IMR-90 (cell line): ENCODE data around the gene ANKRD65. TPM values are rescaled to one million over a fixed set of nuclear protein-coding genes. Genes with fewer than 3 reads are reported as not detected.

Source experiments
- ATAC-seq: fragments of 200-7000 bp; cut with Tn5 transposase; 2 replicates; pipeline ENCODE4 v1.9.1; 2020; ENCODE audit warnings: low read depth, mild to moderate bottlenecking, moderate library complexity
- BruUV-seq: library from RNA; stranded (reverse); fragments of 400-500 nt; replicated peaks from 2 replicates; lab custom pipeline; 2021; lab: Mats Ljungman, UMichigan
- CTCF ChIA-PET: fragments of 300-600 bp; formaldehyde crosslinking; extraction: SDS; loops from one replicate; lab custom pipeline; 2021; ENCODE audit warnings: antibody characterized with exemption; lab: Yijun Ruan, JAX
- POLR2A ChIA-PET: fragments of 300-600 bp; sonication (Branson Sonifier 250); formaldehyde crosslinking; loops from one replicate; lab custom pipeline; 2022; ENCODE audit warnings: antibody characterized with exemption; ENCODE audit not compliant: unreplicated experiment; lab: Charles Lee
- DNase-seq: peaks from one replicate; pipeline ENCODE4 v3.0.0; 2013
- H2AFZ ChIP-seq: replicated peaks from 2 replicates; pipeline ENCODE3; 2013; ENCODE audit warnings: low read length, mild to moderate bottlenecking; ENCODE audit not compliant: poor library complexity
- H2AK5ac ChIP-seq: 2 replicates; pipeline ENCODE4 v1.6.1; 2013; ENCODE audit warnings: low read depth, low read length, inconsistent platforms
- H2AK9ac ChIP-seq: replicated peaks from 2 replicates; pipeline ENCODE3; 2013; ENCODE audit warnings: mild to moderate bottlenecking, low read depth, low read length, moderate library complexity; ENCODE audit not compliant: poor library complexity
- H2BK120ac ChIP-seq: 2 replicates; pipeline ENCODE4 v1.6.1; 2013; ENCODE audit warnings: low read depth, low read length, inconsistent platforms
- H2BK15ac ChIP-seq: 3 replicates; pipeline ENCODE4 v1.6.1; 2013; ENCODE audit warnings: low read depth, low read length, inconsistent platforms
- H2BK20ac ChIP-seq: 2 replicates; pipeline ENCODE4 v1.6.1; 2013; ENCODE audit warnings: low read depth, mild to moderate bottlenecking, inconsistent platforms, low read length, moderate library complexity
- H2BK5ac ChIP-seq: 2 replicates; pipeline ENCODE4 v1.6.1; 2013; ENCODE audit warnings: mild to moderate bottlenecking, low read depth, low read length, inconsistent platforms; ENCODE audit not compliant: poor library complexity, severe bottlenecking
- H3K14ac ChIP-seq: replicated peaks from 2 replicates; pipeline ENCODE4 v1.6.1; 2013; ENCODE audit warnings: low read depth, low read length, inconsistent platforms
- H3K18ac ChIP-seq: 2 replicates; pipeline ENCODE4 v1.6.1; 2013; ENCODE audit warnings: low read depth, low read length, control low read depth
- H3K23ac ChIP-seq: 2 replicates; pipeline ENCODE4 v1.6.1; 2013; ENCODE audit warnings: low read depth, low read length, inconsistent platforms
- H3K27ac ChIP-seq: 2 replicates; pipeline ENCODE4 v1.5.1; 2013; ENCODE audit warnings: mild to moderate bottlenecking, control low read depth, low read length; ENCODE audit not compliant: insufficient read depth
- H3K27me3 ChIP-seq: 2 replicates; pipeline ENCODE4 v1.6.1; 2013; ENCODE audit warnings: low read length; ENCODE audit not compliant: control insufficient read depth, insufficient read depth
- H3K36me3 ChIP-seq: 2 replicates; pipeline ENCODE4 v1.6.1; 2013; ENCODE audit warnings: low read length, mixed read lengths; ENCODE audit not compliant: control insufficient read depth, insufficient read depth
- H3K4ac ChIP-seq: 2 replicates; pipeline ENCODE4 v1.6.1; 2013; ENCODE audit warnings: low read depth, low read length, inconsistent platforms
- H3K4me1 ChIP-seq: 2 replicates; pipeline ENCODE4 v1.6.1; 2013; ENCODE audit warnings: low read length, mixed read lengths; ENCODE audit not compliant: control insufficient read depth, insufficient read depth
- H3K4me2 ChIP-seq: 2 replicates; pipeline ENCODE4 v1.6.1; 2013; ENCODE audit warnings: low read depth, mild to moderate bottlenecking, control low read depth, low read length, moderate library complexity
- H3K4me3 ChIP-seq: 2 replicates; pipeline ENCODE4 v1.5.1; 2013; ENCODE audit warnings: low read depth, mild to moderate bottlenecking, control low read depth, low read length, moderate library complexity; ENCODE audit not compliant: insufficient read depth
- H3K56ac ChIP-seq: 2 replicates; pipeline ENCODE4 v1.6.1; 2013; ENCODE audit warnings: low read length, inconsistent platforms; ENCODE audit not compliant: insufficient read depth; ENCODE audit errors: extremely low read depth
- H3K79me1 ChIP-seq, 2 experiments: 2 replicates each; pipeline ENCODE4 v1.6.1; 2013; ENCODE audit warnings: low read length in 2 of 2, inconsistent platforms in 1 of 2, low read depth in 1 of 2
- H3K9ac ChIP-seq: 2 replicates; pipeline ENCODE4 v1.6.1; 2013; ENCODE audit warnings: low read depth, low read length, control low read depth
- H3K9me1 ChIP-seq: 2 replicates; pipeline ENCODE4 v1.6.1; 2013; ENCODE audit warnings: low read length, inconsistent platforms; ENCODE audit not compliant: insufficient read depth
- H3K9me3 ChIP-seq: 2 replicates; pipeline ENCODE4 v1.6.1; 2013; ENCODE audit warnings: low read length; ENCODE audit not compliant: control insufficient read depth, insufficient read depth
- H4K20me1 ChIP-seq: 2 replicates; pipeline ENCODE4 v1.6.1; 2013; ENCODE audit warnings: low read length, inconsistent platforms; ENCODE audit not compliant: insufficient read depth
- H4K5ac ChIP-seq: 2 replicates; pipeline ENCODE4 v1.6.1; 2013; ENCODE audit warnings: mild to moderate bottlenecking, low read depth, low read length, control low read depth
- H4K8ac ChIP-seq, 2 experiments: 2 replicates each; pipeline ENCODE4 v1.6.1; 2013; ENCODE audit warnings: low read depth in 2 of 2, low read length in 2 of 2, control low read depth in 1 of 2, inconsistent platforms in 1 of 2
- H4K91ac ChIP-seq: 2 replicates; pipeline ENCODE4 v1.6.1; 2013; ENCODE audit warnings: low read depth, low read length, inconsistent platforms; ENCODE audit not compliant: insufficient read depth
- BHLHE40 ChIP-seq: fragments of 150-350 bp; IDR thresholded peaks from 2 replicates; pipeline ENCODE4 v1.6.1; 2016; ENCODE audit warnings: mild to moderate bottlenecking, low read depth, low read length
- CEBPB ChIP-seq: IDR thresholded peaks from 2 replicates; pipeline ENCODE4 v1.6.1; 2012; ENCODE audit warnings: low read depth, low read length, improper control_type of control experiment
- CHD1 ChIP-seq: IDR thresholded peaks from 2 replicates; pipeline ENCODE4 v1.6.1; 2012; ENCODE audit warnings: low read depth, low read length, improper control_type of control experiment
- CTCF ChIP-seq: conservative IDR thresholded peaks from 2 replicates; pipeline ENCODE4 v1.5.1; 2012; ENCODE audit warnings: mild to moderate bottlenecking, low read depth, low read length, improper control_type of control experiment
- MAFK ChIP-seq: IDR thresholded peaks from 2 replicates; pipeline ENCODE4 v1.6.1; 2012; ENCODE audit warnings: low read depth, low read length, improper control_type of control experiment
- MXI1 ChIP-seq: IDR thresholded peaks from 2 replicates; pipeline ENCODE4 v1.6.1; 2012; ENCODE audit warnings: low read depth, mild to moderate bottlenecking, low read length, moderate library complexity, borderline replicate concordance
- NFE2L2 ChIP-seq: fragments of 150-350 bp; IDR thresholded peaks from 2 replicates; pipeline ENCODE4 v1.6.1; 2016; ENCODE audit warnings: low read depth, mild to moderate bottlenecking, low read length
- POLR2A ChIP-seq: IDR thresholded peaks from 2 replicates; pipeline ENCODE4 v1.6.1; 2012; ENCODE audit warnings: mild to moderate bottlenecking, low read depth, low read length
- RAD21 ChIP-seq: IDR thresholded peaks from 2 replicates; pipeline ENCODE4 v1.6.1; 2012; ENCODE audit warnings: low read length, improper control_type of control experiment
- RCOR1 ChIP-seq: IDR thresholded peaks from 2 replicates; pipeline ENCODE4 v1.6.1; 2012; ENCODE audit warnings: mild to moderate bottlenecking, low read length, improper control_type of control experiment; ENCODE audit not compliant: insufficient replicate concordance
- SMC3 ChIP-seq: fragments of 150-350 bp; IDR thresholded peaks from 2 replicates; pipeline ENCODE4 v1.6.1; 2016; ENCODE audit warnings: low read depth, mild to moderate bottlenecking, antibody characterized with exemption, low read length, moderate library complexity
- USF2 ChIP-seq: fragments of 150-350 bp; IDR thresholded peaks from 2 replicates; pipeline ENCODE4 v1.6.1; 2017; ENCODE audit warnings: mild to moderate bottlenecking, antibody characterized with exemption, low read length, low read depth
- WGBS, 2 experiments: methylation state at CpG; one replicate each; pipeline versions ENCODE4 v1.1.5 to v1.1.7; 2013; ENCODE audit warnings: missing lambda C conversion rate in 2 of 2; ENCODE audit not compliant: insufficient read length in 1 of 2; ENCODE audit errors: extremely low coverage in 2 of 2; 5-methylcytosine and 5-hydroxymethylcytosine counted together
- dilution Hi-C: fragments of 300-500 bp; cut with HindIII; formaldehyde crosslinking; loops from one replicate; pipeline ENCODE4 v1.14.3; 2018; ENCODE audit warnings: low sequenced_read_pairs; ENCODE audit not compliant: unreplicated experiment
- in situ Hi-C: fragments of 300-500 bp; cut with MboI; formaldehyde crosslinking; loops from 3 replicates; pipeline ENCODE4 v1.14.3; 2019; ENCODE audit warnings: low sequenced_read_pairs, inconsistent platforms, mixed read lengths
- intact Hi-C: fragments of 100-400 bp; cut with micrococcal nuclease; formaldehyde crosslinking; loops from 2 replicates; pipeline ENCODE4 v1.10.0; 2022
- polyA plus RNA-seq, 3 experiments: library from polyadenylated mRNA; depleted of rRNA; stranded (reverse); fragments of >200 nt; gene quantifications; 2 replicates each; pipeline ENCODE4 v1.2.3, GENCODE V29; 2012; ENCODE audit warnings: low replicate concordance in 1 of 3
- total RNA-seq: library from RNA; depleted of rRNA; stranded (reverse); fragments of >200 nt; gene quantifications from 2 replicates; pipeline ENCODE4 v1.2.3, GENCODE V29; 2012
- TF ChIP-seq, protein P1 (sequence below): fragments of 150-350 bp; IDR thresholded peaks from 2 replicates; pipeline ENCODE4 v1.6.1; 2016; ENCODE audit warnings: low read depth, mild to moderate bottlenecking, low read length, moderate library complexity, borderline replicate concordance

The ANKRD65 gene
- total and polyA plus RNA-seq, 2 of the 4 experiments (the other 2 are of a cell fraction): 0.09 TPM; not detected in 1

GRCh38 chr1:1441002-1441888 is 20.2 kb upstream of the ANKRD65 start:
- Histone ChIP-seq H2BK5ac (no peak overlapping the region), H3K14ac (no peak overlapping the region), H3K79me1 (0 out of 4 replicates have a peak, but pooled peaks cover 0 to 2% of the 10 kb centered on the region in 2 experiments), H4K8ac (0 out of 4 replicates have a peak overlapping the region, but pooled peaks of 1 of the 2 experiments have one; percentile 9), H2AFZ (peak overlapping the region; percentile 81), H3K56ac (no peak overlapping the region), H3K9me3 (no peaks in the 10 kb centered on the region), H3K4me3 (no peak overlapping the region), H3K4me1 (no peaks in the 10 kb centered on the region), H3K4me2 (no peak overlapping the region), H3K18ac (no peak overlapping the region), H2AK9ac (peak overlapping the region; percentile 21), H2BK120ac (no peak overlapping the region), H4K20me1 (no peaks in the 10 kb centered on the region), H4K91ac (no peak overlapping the region), H4K5ac (no peak overlapping the region), H3K36me3 (no peaks in the 10 kb centered on the region), H3K23ac (no peak overlapping the region), H2BK15ac (no peak overlapping the region), H2BK20ac (no peak overlapping the region), H3K27ac (no peak overlapping the region), H2AK5ac (peak overlapping the region; percentile 15; the same call in 1 of the 2 replicates), H3K9ac (no peak overlapping the region), H3K9me1 (0 out of 2 replicates have a peak, but pooled peaks cover 2% of the 10 kb centered on the region), H3K27me3 (peaks cover 2% of the 10 kb centered on the region; the same call in 1 of the 2 replicates), H3K4ac (no peak overlapping the region)
- intact Hi-C loops: loop anchor here (5.0 kb wide), 1 partner anchor 34 kb away; the partner anchor contains the start of gene MRPL20
- ATAC-seq (peak; percentile 96), DNase-seq (no peak)
- ChIA-PET CTCF (interaction anchor here (1.1 to 2.1 kb wide), 4 partner anchors 9 to 41 kb away, joined by 3 to 6 read pairs (median 5); partner anchors contain the start of gene ATAD3C), POLR2A (no interaction called here)
- no TSS peak for BruUV-seq
- in situ Hi-C loops: no loop called here
- dilution Hi-C loops: no loop called here
- WGBS, 2 experiments: 40% methylated on average over 12 of the region's 29 CpGs; no CpG with 5 or more reads in 1 of the 2 experiments
- TF ChIP-seq RAD21 (peak; percentile 77), CHD1 (no peak), MXI1 (peak; percentile 72; the same call in 1 of the 2 replicates), MAFK (no peak), NFE2L2 (no peak), BHLHE40 (no peak), RCOR1 (no peak), CTCF (peak; percentile 75), SMC3 (peak; percentile 71), CEBPB (no peak), POLR2A (0 out of 2 replicates have a peak, but pooled peaks have one; percentile 19), USF2 (0 out of 2 replicates have a peak, but pooled peaks have one; percentile 13)
- TF ChIP-seq, protein P1, sequence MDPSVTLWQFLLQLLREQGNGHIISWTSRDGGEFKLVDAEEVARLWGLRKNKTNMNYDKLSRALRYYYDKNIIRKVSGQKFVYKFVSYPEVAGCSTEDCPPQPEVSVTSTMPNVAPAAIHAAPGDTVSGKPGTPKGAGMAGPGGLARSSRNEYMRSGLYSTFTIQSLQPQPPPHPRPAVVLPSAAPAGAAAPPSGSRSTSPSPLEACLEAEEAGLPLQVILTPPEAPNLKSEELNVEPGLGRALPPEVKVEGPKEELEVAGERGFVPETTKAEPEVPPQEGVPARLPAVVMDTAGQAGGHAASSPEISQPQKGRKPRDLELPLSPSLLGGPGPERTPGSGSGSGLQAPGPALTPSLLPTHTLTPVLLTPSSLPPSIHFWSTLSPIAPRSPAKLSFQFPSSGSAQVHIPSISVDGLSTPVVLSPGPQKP: no peak
